HG03039 (cell line): Measurements from ENCODE around the gene AKNA.

Experiments
- ATAC-seq: cut with Tn5 transposase; IDR thresholded peaks from one replicate; pipeline ENCODE4 v1.9.1; 2021; ENCODE audit warnings: mild to moderate bottlenecking, moderate library complexity; ENCODE audit not compliant: unreplicated experiment

AKNA gene

DNA sequence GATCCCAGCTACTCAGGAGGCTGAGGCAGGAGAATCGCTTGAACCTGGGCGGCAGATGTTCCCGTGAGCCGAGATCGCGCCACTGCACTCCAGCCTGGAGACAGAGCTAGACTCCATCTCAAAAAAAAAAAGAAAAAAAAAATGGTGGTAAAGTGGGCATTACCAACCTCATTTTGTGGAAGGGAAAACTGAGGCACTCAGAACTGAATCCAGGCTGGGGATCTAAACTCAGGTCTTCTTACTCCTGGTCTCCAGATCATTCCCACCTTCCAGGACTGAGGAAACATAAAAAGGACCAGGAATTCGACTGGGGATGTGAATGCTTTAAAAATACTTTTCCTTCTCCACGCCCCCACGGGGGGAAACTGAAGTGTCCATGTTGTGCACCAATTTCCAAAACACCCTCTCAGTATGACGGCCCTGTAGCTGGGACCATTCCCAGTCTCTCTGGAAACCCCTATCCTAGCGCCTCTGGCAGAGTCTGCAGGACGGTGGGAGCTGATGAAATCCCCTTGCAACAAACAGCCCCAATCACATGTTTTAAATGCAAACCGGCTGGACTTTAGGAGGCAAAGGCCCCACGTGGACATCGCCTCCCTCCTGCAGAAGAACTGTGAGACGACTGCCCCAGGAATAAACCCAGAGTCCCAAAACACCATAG is 8.9 kb upstream of the AKNA start:
- ATAC-seq, result no peak

DNA sequence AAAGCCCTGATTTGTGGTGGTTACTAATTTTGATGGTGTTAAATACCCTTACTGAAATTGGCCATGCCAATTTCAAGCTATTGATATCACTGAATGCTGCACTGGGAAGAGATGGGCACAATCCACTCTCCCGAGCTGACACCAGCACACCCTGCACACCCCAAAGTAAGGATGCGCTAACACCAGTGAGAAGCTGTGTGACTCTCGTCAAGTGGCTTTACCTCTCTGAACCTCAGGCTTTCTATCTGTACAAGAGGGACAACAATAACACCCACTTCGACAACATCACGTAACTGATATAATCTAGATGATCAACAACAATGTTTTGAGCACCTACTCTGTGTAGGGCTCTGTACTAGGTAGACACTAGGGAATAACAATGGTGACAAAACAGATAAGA is 8.0 kb upstream of the AKNA start:
- no peak for ATAC-seq

DNA sequence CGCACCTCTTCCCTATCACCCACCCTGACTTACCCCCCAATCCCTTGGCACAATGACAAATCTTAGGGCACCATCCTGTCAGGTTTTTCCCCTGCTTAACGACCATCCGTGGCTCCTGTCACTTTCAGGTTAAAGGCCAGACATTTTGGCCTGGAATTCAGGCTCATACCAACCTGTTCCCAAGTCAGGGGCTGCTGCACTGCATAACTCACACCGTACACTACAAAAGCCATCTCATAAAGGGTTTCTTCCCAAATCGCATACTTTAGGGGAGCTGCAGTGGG is 7.5 kb upstream of the AKNA start:
- ATAC-seq, result no peak

GRCh38 chr9:114394523-114395333 is 6.9 kb upstream of the AKNA start:
- ATAC-seq, result no peak

DNA sequence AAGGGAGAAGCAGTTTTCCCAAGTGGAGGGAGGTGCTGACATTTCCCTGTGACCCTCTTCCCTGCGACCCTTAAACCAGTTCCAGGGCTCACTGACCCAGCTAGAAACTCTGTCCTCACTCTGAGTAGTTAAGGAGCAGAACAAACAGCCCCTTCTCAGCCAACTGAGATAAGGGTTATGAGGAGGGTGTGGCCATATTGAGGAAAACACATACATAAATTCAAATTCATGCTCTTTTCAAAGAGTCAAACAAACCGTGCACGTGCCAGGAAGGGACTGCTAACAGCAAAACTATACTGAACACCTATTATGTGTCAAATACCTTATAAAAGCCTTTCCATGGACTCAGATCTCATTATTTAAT is 4.9 kb upstream of the AKNA start:
- ATAC-seq, result no peak

GRCh38 chr9:114390952-114391351 is 3.2 kb upstream of the AKNA start:
- no peak for ATAC-seq

GRCh38 chr9:114389612-114390368 is 2.0 kb upstream of the AKNA start:
- ATAC-seq, result no peak

- no peak for ATAC-seq
Measured at GRCh38 chr9:114388764-114389375, 1.1 kb upstream of the AKNA start.

DNA sequence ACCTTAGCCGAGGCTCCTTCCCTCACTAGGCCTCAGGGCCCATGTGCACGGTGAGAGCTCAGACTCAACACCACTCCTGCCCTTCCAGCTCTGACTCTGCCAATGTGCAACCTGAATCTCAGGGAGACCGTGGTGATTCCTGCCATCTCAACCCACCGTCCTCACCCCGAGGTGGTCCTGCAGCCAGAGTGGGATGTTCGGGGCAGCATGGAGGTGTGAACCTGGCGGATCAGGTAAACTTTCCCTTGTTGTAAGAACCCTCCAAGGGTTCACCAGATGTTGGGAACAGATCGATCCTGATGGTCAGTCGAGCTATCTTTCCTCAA is 538 bp upstream of the AKNA start:
- no peak for ATAC-seq

DNA sequence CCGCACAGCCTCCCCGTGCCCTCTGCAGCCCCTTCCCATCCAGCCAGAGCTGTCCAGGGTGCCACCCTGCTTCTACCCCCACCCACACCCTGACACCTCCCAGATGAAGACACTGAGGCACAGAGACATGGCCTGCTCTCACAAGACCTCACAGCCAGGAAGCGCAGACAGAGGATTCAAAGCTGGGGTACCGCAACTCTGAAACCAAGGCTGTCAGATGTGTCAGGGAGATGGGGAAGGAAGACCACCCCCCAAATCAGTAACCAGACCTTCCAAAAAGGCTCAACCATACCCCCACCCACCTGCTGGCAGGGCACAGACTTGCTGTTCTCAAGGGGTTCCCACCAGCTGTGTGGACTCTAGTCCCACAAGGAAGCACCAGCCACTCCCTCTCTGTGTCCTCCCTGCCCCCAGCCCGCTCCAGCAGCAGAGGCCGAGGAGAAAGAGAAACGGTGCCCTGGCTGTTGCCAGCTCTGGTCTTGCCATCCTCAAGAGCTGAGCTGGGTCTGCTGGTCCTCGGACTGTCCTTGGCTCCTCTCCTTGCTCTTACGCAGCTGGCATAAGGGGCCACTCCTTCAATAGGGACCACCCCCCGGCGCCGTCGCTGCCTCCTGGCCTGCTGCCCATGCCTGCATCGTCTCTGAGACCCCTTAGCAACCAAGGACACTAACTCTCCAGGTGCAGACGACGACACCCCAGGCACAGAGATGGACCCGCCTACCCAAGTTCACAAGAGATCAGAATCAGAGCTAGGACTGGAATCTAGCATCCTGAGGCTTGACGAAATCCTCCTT is 699 bp downstream of the AKNA start:
- no peak for ATAC-seq

GRCh38 chr9:114386361-114386885 is 1.4 kb downstream of the AKNA start:
- no peak for ATAC-seq

GRCh38 chr9:114385397-114386181 is 2.2 kb downstream of the AKNA start:
- ATAC-seq, result peak; percentile 68

- ATAC-seq, result no peak
Measured at GRCh38 chr9:114384836-114385396, 2.9 kb downstream of the AKNA start.

- no peak for ATAC-seq
Measured at GRCh38 chr9:114384341-114384740, 3.4 kb downstream of the AKNA start.

GRCh38 chr9:114383521-114384231 is 4.1 kb downstream of the AKNA start:
- ATAC-seq, result no peak

GRCh38 chr9:114382699-114383520 is 4.9 kb downstream of the AKNA start:
- peak; percentile 29 for ATAC-seq

- no peak for ATAC-seq
Measured at GRCh38 chr9:114378883-114379282, 8.9 kb downstream of the AKNA start.

DNA sequence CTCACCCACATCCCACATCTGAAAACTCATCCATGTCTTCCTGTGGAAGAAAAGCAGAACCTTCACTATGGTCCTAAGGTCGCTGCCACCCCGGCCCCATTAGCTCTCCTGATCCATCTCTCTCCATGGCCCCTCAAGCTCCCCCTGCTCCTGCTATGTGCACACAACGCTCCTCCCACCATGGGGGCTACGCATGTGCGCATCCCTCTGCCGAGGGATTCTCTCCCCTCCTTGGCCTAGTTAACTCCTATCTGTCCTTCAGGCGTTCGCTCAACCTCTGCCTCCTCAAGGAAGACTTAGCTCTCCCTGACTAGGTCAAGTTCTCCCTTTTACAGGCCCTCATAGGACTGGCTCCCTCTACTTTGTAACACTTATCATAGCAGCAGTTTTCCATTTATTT is 9.8 kb downstream of the AKNA start:
- no peak for ATAC-seq
